ENCODE measurements around the gene TIMP4.

- TF ChIP-seq, protein P1, sequence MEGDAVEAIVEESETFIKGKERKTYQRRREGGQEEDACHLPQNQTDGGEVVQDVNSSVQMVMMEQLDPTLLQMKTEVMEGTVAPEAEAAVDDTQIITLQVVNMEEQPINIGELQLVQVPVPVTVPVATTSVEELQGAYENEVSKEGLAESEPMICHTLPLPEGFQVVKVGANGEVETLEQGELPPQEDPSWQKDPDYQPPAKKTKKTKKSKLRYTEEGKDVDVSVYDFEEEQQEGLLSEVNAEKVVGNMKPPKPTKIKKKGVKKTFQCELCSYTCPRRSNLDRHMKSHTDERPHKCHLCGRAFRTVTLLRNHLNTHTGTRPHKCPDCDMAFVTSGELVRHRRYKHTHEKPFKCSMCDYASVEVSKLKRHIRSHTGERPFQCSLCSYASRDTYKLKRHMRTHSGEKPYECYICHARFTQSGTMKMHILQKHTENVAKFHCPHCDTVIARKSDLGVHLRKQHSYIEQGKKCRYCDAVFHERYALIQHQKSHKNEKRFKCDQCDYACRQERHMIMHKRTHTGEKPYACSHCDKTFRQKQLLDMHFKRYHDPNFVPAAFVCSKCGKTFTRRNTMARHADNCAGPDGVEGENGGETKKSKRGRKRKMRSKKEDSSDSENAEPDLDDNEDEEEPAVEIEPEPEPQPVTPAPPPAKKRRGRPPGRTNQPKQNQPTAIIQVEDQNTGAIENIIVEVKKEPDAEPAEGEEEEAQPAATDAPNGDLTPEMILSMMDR (IDR thresholded peaks at IDR 0.05) = no peak
- no peak for TF ChIP-seq EZH2 (IDR thresholded peaks at IDR 0.05; ENCODE audit: borderline replicate concordance, insufficient read depth, low read depth, low read length, poor library complexity, severe bottlenecking)
These were observed 1.7 kb downstream of the TIMP4 start for GRCh38 chr3:12157026-12157425.
